GM12891 (cell line): ENCODE results near the gene CYP27A1.
"Not testable (repeated sequence)": the region's sequence is repeated elsewhere in the genome, so short reads cannot be mapped to it uniquely, and the experiment has no call there.

Experiments
- DNase-seq: peaks from one replicate; pipeline ENCODE4 v3.0.0; 2011; ENCODE audit warnings: low spot score; ENCODE audit not compliant: insufficient read length
- FAIRE-seq: peaks from 2 replicates; lab custom pipeline; 2011; peaks lifted over from hg19 to GRCh38; lab: Jason Lieb, UNC
- PAX5 ChIP-seq: IDR thresholded peaks from 2 replicates; pipeline ENCODE4 v1.6.1; 2011; ENCODE audit warnings: low read length, moderate library complexity, mild to moderate bottlenecking; ENCODE audit not compliant: insufficient read depth, severe bottlenecking
- POLR2A ChIP-seq: IDR thresholded peaks from 2 replicates; pipeline ENCODE4 v1.6.1; 2011; ENCODE audit warnings: low read depth, low read length, control low read depth
- POLR2AphosphoS5 ChIP-seq: IDR thresholded peaks from 2 replicates; pipeline ENCODE4 v1.6.1; 2011; ENCODE audit warnings: low read depth, low read length, control low read depth
- POU2F2 ChIP-seq: IDR thresholded peaks from 2 replicates; pipeline ENCODE4 v1.6.1; 2011; ENCODE audit warnings: low read depth, mild to moderate bottlenecking, control low read depth, low read length, moderate library complexity
- SPI1 ChIP-seq: IDR thresholded peaks from 2 replicates; pipeline ENCODE4 v1.6.1; 2011; ENCODE audit warnings: low read depth, low read length, control low read depth
- TAF1 ChIP-seq: IDR thresholded peaks from 2 replicates; pipeline ENCODE4 v1.6.1; 2011; ENCODE audit warnings: low read depth, low read length, control low read depth

The CYP27A1 gene

GRCh38 chr2:218761795-218762194 lies 20.2 kb upstream of the CYP27A1 start:
- FAIRE-seq (no peak), DNase-seq (no peak)
- TF ChIP-seq PAX5, result no peak
- TF ChIP-seq POLR2A, result no peak
- no peak for TF ChIP-seq TAF1
- no peak for TF ChIP-seq POU2F2
- no peak for TF ChIP-seq SPI1
- TF ChIP-seq POLR2AphosphoS5, result no peak

GRCh38 chr2:218772759-218773158 lies 9.2 kb upstream of the CYP27A1 start:
- DNase-seq, result not testable (repeated sequence)

GRCh38 chr2:218773881-218774280 lies 8.1 kb upstream of the CYP27A1 start:
- no peak for FAIRE-seq

More at GRCh38 chr2:218772759-218773158, 9.2 kb upstream of the CYP27A1 start:
- FAIRE-seq, result not testable (repeated sequence)

GRCh38 chr2:218776488-218776887 lies 5.5 kb upstream of the CYP27A1 start:
- DNase-seq, result no peak

More at GRCh38 chr2:218773881-218774280, 8.1 kb upstream of the CYP27A1 start:
- DNase-seq, result no peak
- TF ChIP-seq PAX5 (no peak), SPI1 (no peak), POU2F2 (no peak), POLR2A (no peak), TAF1 (no peak), POLR2AphosphoS5 (no peak)

DNA sequence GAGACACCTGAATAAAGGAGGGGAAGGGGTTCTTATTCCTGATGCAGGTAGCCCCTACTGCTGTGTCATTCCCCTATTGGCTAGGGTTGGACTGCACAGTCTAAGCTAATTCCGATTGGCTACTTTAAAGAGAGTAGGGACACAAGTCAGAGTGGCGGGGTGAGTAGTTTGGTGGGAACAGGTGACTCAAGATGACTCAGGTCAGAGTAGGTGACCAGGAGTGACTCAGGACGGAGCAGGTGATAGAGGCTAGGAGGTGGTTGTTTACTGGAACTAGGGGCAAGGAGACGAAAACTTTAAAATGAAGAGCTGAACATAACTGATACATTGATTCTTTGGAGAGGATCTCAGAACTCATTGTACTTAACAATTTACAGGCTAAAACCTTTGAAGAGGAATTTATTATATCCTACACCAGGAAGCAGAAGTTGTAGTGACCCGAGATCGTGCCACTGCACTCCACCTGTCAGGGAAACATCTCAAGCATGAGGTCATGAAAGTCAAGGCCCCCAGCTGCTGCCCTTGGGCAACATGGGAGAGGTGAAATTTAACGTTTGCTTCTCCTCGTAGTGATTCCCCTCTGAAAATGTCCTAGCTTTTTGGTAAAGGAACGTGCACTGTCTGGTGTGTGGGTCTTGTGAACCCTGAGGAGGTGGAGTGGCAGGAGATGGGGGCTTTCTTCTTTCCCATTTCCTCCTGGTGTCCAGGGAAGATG lies 4.5 kb upstream of the CYP27A1 start:
- no peak for TF ChIP-seq SPI1
- TF ChIP-seq TAF1, result no peak
- no peak for TF ChIP-seq POU2F2
- TF ChIP-seq POLR2A, result no peak
- TF ChIP-seq PAX5, result no peak
- TF ChIP-seq POLR2AphosphoS5, result no peak
- DNase-seq (no peak), FAIRE-seq (no peak)

More at GRCh38 chr2:218776488-218776887, 5.5 kb upstream of the CYP27A1 start:
- TF ChIP-seq POLR2A (no peak), TAF1 (no peak), SPI1 (no peak), POLR2AphosphoS5 (no peak), PAX5 (no peak), POU2F2 (no peak)
- FAIRE-seq, result no peak

DNA sequence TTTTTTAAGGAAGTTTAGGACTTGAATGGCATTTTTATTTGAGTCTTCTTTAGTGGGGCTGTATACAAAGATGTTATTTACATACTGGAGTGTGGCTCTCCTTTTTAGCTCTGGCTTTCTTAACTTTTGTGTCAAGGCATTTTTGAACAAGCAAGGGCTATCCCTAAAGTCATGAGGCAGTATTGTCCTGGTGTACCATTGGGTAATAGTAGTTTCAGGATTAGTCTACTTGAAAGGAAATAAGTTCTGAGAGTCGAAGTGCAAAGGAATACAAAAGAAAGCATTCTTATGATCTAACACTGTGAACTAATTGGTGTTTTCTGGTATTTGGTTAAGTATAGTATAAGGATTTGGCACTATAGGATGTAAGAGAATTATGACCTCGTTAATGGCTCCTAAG lies 1.9 kb upstream of the CYP27A1 start:
- DNase-seq (no peak), FAIRE-seq (no peak)
- TF ChIP-seq POLR2AphosphoS5 (no peak), SPI1 (no peak), POU2F2 (no peak), PAX5 (no peak), POLR2A (no peak), TAF1 (no peak)

DNA sequence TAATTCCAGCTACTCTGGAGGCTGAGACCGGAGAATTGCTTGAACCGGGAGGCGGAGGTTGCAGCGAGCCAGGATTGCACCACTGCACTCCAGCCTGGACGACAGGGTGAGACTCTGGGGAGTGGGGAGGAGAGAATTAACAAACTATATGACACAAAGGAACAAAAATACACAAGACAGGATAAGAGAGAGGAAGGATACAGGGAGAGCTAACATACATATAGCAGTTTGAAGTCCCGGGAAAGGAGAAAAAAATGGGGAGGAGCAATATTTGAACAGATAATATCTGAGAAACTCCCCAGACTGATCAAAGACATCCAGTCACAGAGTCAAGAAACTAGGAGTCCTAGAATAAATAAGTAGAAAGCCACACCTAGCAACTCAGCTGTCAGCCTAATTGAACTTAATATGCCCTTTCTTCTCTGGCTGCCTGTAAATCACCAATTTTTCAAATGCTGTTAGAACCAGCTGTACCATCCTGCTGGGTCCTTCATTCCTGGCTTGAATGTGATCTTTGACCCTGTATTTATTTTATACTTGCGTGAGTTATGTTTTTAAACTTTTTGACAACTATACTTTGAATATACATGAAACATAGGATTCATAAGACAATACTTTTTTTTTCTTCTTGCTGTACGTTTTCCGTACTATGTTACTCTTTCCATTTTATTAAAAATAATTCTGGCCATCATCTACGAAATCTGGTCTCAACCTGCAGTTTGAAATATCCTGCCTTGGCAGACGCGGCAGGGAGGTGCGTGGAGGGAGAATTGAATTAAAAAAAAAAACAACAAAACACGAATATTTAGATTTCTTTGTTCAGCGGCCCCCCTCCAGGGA lies 876 bp upstream of the CYP27A1 start:
- TF ChIP-seq SPI1, result no peak
- no peak for TF ChIP-seq POLR2AphosphoS5
- no peak for TF ChIP-seq PAX5
- no peak for TF ChIP-seq POLR2A
- no peak for TF ChIP-seq TAF1
- no peak for TF ChIP-seq POU2F2
- FAIRE-seq (no peak), DNase-seq (no peak)

DNA sequence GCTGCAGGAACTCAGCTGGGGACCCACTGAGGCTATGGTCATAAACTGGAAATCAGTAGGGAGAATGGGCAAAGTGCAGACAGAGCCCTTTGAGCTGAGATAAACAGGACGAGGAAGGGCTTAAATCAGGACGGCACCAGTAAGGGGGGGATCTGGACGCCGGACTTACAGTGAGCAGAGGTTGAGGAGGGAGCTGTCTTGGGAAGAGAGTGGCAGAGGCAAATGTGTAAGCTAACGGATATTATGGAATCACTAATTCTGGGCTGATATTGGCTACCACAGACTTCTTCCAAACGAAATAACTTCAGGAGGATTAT lies 539 bp downstream of the CYP27A1 start:
- DNase-seq (no peak), FAIRE-seq (no peak)
- no peak for TF ChIP-seq PAX5
- no peak for TF ChIP-seq POLR2A
- no peak for TF ChIP-seq TAF1
- no peak for TF ChIP-seq POU2F2
- TF ChIP-seq POLR2AphosphoS5, result no peak
- no peak for TF ChIP-seq SPI1

- no peak for TF ChIP-seq SPI1
- TF ChIP-seq TAF1, result no peak
- TF ChIP-seq POLR2AphosphoS5, result no peak
- TF ChIP-seq POLR2A, result no peak
- no peak for TF ChIP-seq POU2F2
- TF ChIP-seq PAX5, result no peak
- DNase-seq (no peak), FAIRE-seq (no peak)
Measured at GRCh38 chr2:218783688-218784087, 1.7 kb downstream of the CYP27A1 start.

DNA sequence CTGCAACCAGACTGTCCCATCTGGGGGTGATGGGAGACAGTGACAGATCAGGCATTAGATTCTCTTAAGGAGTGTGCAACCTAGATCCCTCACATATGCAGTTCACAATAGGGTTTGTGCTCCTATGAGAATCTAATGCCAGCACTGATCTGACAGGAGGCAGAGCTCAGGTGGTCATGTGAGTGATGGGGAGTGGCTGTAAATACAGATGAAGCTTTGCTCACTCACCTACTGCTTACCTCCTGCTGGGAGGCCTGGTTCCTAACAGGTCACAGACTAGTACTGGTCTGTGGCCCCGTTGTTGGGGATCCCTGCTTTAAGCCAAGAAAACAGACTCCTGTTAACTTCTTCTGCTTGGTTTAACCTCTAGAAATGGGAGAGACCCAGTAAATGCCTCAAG lies 3.2 kb downstream of the CYP27A1 start:
- TF ChIP-seq POLR2A (no peak), POLR2AphosphoS5 (no peak), SPI1 (no peak), TAF1 (no peak), PAX5 (no peak), POU2F2 (no peak)
- FAIRE-seq (no peak), DNase-seq (no peak)

- DNase-seq (no peak), FAIRE-seq (no peak)
- TF ChIP-seq POLR2AphosphoS5, result no peak
- TF ChIP-seq PAX5, result no peak
- no peak for TF ChIP-seq TAF1
- TF ChIP-seq POLR2A, result no peak
- TF ChIP-seq POU2F2, result no peak
- no peak for TF ChIP-seq SPI1
Measured at GRCh38 chr2:218786133-218786532, 4.2 kb downstream of the CYP27A1 start.
